ENCODE results near the gene CHST7.

- TF ChIP-seq CTCF (IDR thresholded peaks at IDR 0.05; ENCODE audit: low read depth, low read length, missing input control) = no peak
- TF ChIP-seq, protein P1, sequence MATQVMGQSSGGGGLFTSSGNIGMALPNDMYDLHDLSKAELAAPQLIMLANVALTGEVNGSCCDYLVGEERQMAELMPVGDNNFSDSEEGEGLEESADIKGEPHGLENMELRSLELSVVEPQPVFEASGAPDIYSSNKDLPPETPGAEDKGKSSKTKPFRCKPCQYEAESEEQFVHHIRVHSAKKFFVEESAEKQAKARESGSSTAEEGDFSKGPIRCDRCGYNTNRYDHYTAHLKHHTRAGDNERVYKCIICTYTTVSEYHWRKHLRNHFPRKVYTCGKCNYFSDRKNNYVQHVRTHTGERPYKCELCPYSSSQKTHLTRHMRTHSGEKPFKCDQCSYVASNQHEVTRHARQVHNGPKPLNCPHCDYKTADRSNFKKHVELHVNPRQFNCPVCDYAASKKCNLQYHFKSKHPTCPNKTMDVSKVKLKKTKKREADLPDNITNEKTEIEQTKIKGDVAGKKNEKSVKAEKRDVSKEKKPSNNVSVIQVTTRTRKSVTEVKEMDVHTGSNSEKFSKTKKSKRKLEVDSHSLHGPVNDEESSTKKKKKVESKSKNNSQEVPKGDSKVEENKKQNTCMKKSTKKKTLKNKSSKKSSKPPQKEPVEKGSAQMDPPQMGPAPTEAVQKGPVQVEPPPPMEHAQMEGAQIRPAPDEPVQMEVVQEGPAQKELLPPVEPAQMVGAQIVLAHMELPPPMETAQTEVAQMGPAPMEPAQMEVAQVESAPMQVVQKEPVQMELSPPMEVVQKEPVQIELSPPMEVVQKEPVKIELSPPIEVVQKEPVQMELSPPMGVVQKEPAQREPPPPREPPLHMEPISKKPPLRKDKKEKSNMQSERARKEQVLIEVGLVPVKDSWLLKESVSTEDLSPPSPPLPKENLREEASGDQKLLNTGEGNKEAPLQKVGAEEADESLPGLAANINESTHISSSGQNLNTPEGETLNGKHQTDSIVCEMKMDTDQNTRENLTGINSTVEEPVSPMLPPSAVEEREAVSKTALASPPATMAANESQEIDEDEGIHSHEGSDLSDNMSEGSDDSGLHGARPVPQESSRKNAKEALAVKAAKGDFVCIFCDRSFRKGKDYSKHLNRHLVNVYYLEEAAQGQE (IDR thresholded peaks at IDR 0.05) = no peak
These were observed 14.7 kb downstream of the CHST7 start for GRCh38 chrX:46588263-46588662.

Measured in liver (tissue), 2 donors.